WTC11 (cell line): ENCODE results near the gene INPP5A. TPM values are rescaled to one million over a fixed set of nuclear protein-coding genes. Genes with fewer than 3 reads are reported as not detected.
A peak's percentile ranks its signal among the peaks of the same experiment; 100 is the strongest.

Source experiments
- ATAC-seq: fragments of 200-7000 bp; cut with Tn5 transposase; 2 replicates; pipeline ENCODE4 v1.10.0; 2021; ENCODE audit warnings: mild to moderate bottlenecking, moderate library complexity
- CTCF ChIA-PET: fragments of 300-600 bp; sonication (Branson Sonifier 250); formaldehyde crosslinking; loops from one replicate; lab custom pipeline; 2021; ENCODE audit warnings: antibody characterized with exemption; lab: Charles Lee
- POLR2A ChIA-PET: fragments of 350-600 bp; sonication (Branson Sonifier 250); formaldehyde crosslinking; loops from one replicate; lab custom pipeline; 2021; ENCODE audit warnings: antibody characterized with exemption; lab: Charles Lee
- DNase-seq: peaks from one replicate; pipeline ENCODE4 v3.0.0; 2021; ENCODE audit warnings: low spot score
- H3K27ac Mint-ChIP-seq: 2 replicates; pipeline ENCODE4 v1.8.0; 2021; ENCODE audit warnings: mixed read lengths
- H3K27me3 Mint-ChIP-seq: 2 replicates; pipeline ENCODE4 v1.8.0; 2021; ENCODE audit warnings: low read depth, mild to moderate bottlenecking, moderate library complexity, mixed read lengths
- H3K36me3 Mint-ChIP-seq: 2 replicates; pipeline ENCODE4 v1.8.0; 2021; ENCODE audit warnings: mixed read lengths
- H3K4me1 Mint-ChIP-seq: 2 replicates; pipeline ENCODE4 v1.8.0; 2022; ENCODE audit warnings: mixed read lengths
- H3K4me3 Mint-ChIP-seq: 2 replicates; pipeline ENCODE4 v1.8.0; 2021; ENCODE audit warnings: mild to moderate bottlenecking, moderate library complexity, mixed read lengths
- H3K9me3 Mint-ChIP-seq: 2 replicates; pipeline ENCODE4 v1.8.0; 2021; ENCODE audit warnings: mixed read lengths
- CBFB ChIP-seq: sonication (generic); formaldehyde crosslinking; IDR thresholded peaks from 2 replicates; pipeline ENCODE4 v1.8.1; 2022; ENCODE audit warnings: mild to moderate bottlenecking, low read depth, missing genetic modification reagents
- CREM ChIP-seq: sonication (generic); formaldehyde crosslinking; IDR thresholded peaks from 2 replicates; pipeline ENCODE4 v1.8.1; 2022; ENCODE audit warnings: mild to moderate bottlenecking, missing genetic modification reagents, moderate library complexity
- CTCF ChIP-seq: fragments of 200-600 bp; IDR thresholded peaks from 2 replicates; pipeline ENCODE4 v1.8.0; 2022; ENCODE audit warnings: antibody characterized with exemption
- E2F4 ChIP-seq: sonication (generic); formaldehyde crosslinking; IDR thresholded peaks from 2 replicates; pipeline ENCODE4 v1.8.1; 2022; ENCODE audit warnings: low read depth, mild to moderate bottlenecking, moderate library complexity, missing genetic modification reagents, borderline replicate concordance
- ESRRA ChIP-seq: sonication (generic); formaldehyde crosslinking; IDR thresholded peaks from 2 replicates; pipeline ENCODE4 v1.8.1; 2022; ENCODE audit warnings: mild to moderate bottlenecking, missing genetic modification reagents, borderline replicate concordance
- ETV6 ChIP-seq: sonication (generic); formaldehyde crosslinking; IDR thresholded peaks from 2 replicates; pipeline ENCODE4 v1.8.1; 2022; ENCODE audit warnings: mild to moderate bottlenecking, missing genetic modification reagents
- FOXK1 ChIP-seq: sonication (generic); formaldehyde crosslinking; IDR thresholded peaks from 2 replicates; pipeline ENCODE4 v1.8.0; 2022; ENCODE audit warnings: mild to moderate bottlenecking, moderate library complexity, missing genetic modification reagents
- KAT7 ChIP-seq: sonication (generic); formaldehyde crosslinking; IDR thresholded peaks from 2 replicates; pipeline ENCODE4 v1.8.1; 2023; ENCODE audit warnings: missing genetic modification reagents, mild to moderate bottlenecking, borderline replicate concordance
- MYBL2 ChIP-seq: sonication (generic); formaldehyde crosslinking; IDR thresholded peaks from 2 replicates; pipeline ENCODE4 v1.8.1; 2023; ENCODE audit warnings: mild to moderate bottlenecking, moderate library complexity, missing genetic modification reagents
- NFATC4 ChIP-seq: fragments of 250-450 bp; sonication (Bioruptor Pico); IDR thresholded peaks from 2 replicates; pipeline ENCODE4 v1.9.0; 2021; ENCODE audit warnings: mild to moderate bottlenecking
- RELA ChIP-seq: sonication (generic); formaldehyde crosslinking; IDR thresholded peaks from 2 replicates; pipeline ENCODE4 v1.8.1; 2022; ENCODE audit warnings: missing genetic modification reagents, mild to moderate bottlenecking, borderline replicate concordance
- SMAD3 ChIP-seq: sonication (generic); formaldehyde crosslinking; IDR thresholded peaks from 2 replicates; pipeline ENCODE4 v1.8.0; 2022; ENCODE audit warnings: missing genetic modification reagents, mild to moderate bottlenecking, borderline replicate concordance
- TEAD1 ChIP-seq: sonication (generic); formaldehyde crosslinking; IDR thresholded peaks from 2 replicates; pipeline ENCODE4 v1.8.0; 2022; ENCODE audit warnings: mild to moderate bottlenecking, missing genetic modification reagents
- TEAD4 ChIP-seq: sonication (generic); formaldehyde crosslinking; IDR thresholded peaks from 2 replicates; pipeline ENCODE4 v1.8.0; 2022; ENCODE audit warnings: mild to moderate bottlenecking, missing genetic modification reagents
- USF2 ChIP-seq: sonication (generic); formaldehyde crosslinking; IDR thresholded peaks from 2 replicates; pipeline ENCODE4 v1.8.1; 2023; ENCODE audit warnings: mild to moderate bottlenecking, missing genetic modification reagents, moderate library complexity
- ZBTB21 ChIP-seq: sonication (generic); formaldehyde crosslinking; IDR thresholded peaks from 2 replicates; pipeline ENCODE4 v1.8.1; 2023; ENCODE audit warnings: mild to moderate bottlenecking, missing genetic modification reagents, borderline replicate concordance
- ZNF138 ChIP-seq: sonication (generic); formaldehyde crosslinking; conservative IDR thresholded peaks from 2 replicates; pipeline ENCODE4 v1.8.1; 2022; ENCODE audit warnings: mild to moderate bottlenecking, moderate library complexity, missing genetic modification reagents
- ZNF219 ChIP-seq: sonication (generic); formaldehyde crosslinking; IDR thresholded peaks from 2 replicates; pipeline ENCODE4 v1.8.0; 2023; ENCODE audit warnings: missing genetic modification reagents, mild to moderate bottlenecking, borderline replicate concordance
- ZNF263 ChIP-seq: sonication (generic); formaldehyde crosslinking; IDR thresholded peaks from 2 replicates; pipeline ENCODE4 v1.8.1; 2022; ENCODE audit warnings: low read depth, mild to moderate bottlenecking, moderate library complexity, missing genetic modification reagents
- ZNF317 ChIP-seq: sonication (generic); formaldehyde crosslinking; IDR thresholded peaks from 2 replicates; pipeline ENCODE4 v1.8.1; 2023; ENCODE audit warnings: low read depth, mild to moderate bottlenecking, moderate library complexity, missing genetic modification reagents, borderline replicate concordance
- total RNA-seq: library from RNA; stranded (reverse); gene quantifications from 3 replicates; pipeline ENCODE4 v1.2.3, GENCODE V29; 2021

The INPP5A gene
- total RNA-seq, 1 experiment from 2014 or later: 22.1 TPM

DNA sequence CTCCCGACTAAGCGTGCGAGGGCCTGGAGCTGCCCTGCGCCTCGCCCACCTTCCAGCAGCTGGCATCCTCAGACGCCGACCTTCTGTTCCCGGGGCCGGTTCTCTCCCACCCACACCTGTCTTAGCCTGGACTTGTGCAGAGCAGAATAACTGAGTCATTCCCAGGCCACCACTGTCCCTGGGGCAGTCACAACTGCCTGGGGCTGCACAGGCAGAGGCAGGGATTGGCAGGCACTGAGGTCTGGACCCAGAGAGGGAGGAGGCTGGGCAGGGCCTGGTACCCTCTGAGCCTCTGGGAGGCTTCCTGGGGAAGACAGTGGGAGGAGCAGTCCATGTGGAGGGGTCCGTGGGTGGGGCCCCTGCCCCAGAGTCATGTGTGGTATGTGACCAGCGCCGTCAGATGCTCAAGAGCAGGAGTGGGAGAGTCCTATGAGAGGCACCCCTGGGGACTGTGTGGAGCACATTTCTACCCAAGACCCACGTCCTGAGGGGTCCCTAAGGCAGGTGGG, 174.1 kb downstream of the INPP5A start (continued):
- TF ChIP-seq CBFB (no peak), ESRRA (CRISPR knock-in tag) (no peak), TEAD4 (CRISPR knock-in tag) (no peak)

- CTCF ChIA-PET: no interaction called here
- Mint-ChIP-seq H3K4me3 (no peak overlapping the region), H3K9me3 (peaks cover 10% of the 10 kb centered on the region), H3K36me3 (no peaks in the 10 kb centered on the region), H3K27me3 (no peaks in the 10 kb centered on the region)
- POLR2A ChIA-PET: no interaction called here
- DNase-seq: no peak
- TF ChIP-seq E2F4 (CRISPR knock-in tag): no peak
- TF ChIP-seq KAT7 (CRISPR knock-in tag): no peak
- TF ChIP-seq ZBTB21: no peak
- TF ChIP-seq ZNF263 (CRISPR knock-in tag): no peak
- no peak for TF ChIP-seq FOXK1 (CRISPR knock-in tag)
- no peak for TF ChIP-seq ETV6 (CRISPR knock-in tag)
- TF ChIP-seq, all 79 proteins: peak for 0
- ATAC-seq: no peak
- Mint-ChIP-seq H3K27ac (0 out of 2 replicates have a peak overlapping the region, but pooled peaks have one; percentile 37), H3K4me1 (peaks cover 17% of the 10 kb centered on the region)
Observed at GRCh38 chr10:132712291-132712690, 174.7 kb downstream of the INPP5A start.

DNA sequence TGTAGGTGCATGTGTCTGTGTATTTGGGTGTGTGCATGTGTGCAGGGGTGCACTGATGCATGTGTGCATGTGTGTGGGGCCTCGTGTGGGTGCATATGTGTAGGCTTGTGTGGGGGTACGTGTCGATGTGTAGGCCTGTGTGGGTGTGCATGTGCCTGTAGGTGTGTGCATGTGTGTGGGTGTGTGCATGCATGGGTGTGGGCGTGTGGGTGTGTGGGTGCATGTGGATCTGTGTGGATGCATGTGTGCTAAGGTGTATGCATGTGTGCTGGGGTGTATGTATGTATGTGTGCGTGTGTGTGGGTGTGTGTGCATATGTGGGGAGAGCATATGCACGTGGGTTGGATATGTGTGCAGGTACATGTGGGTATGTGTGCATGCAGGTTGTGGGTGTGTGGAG, 175.2 kb downstream of the INPP5A start:
- no peak for DNase-seq
- Mint-ChIP-seq H3K4me1 (peaks cover 17% of the 10 kb centered on the region), H3K36me3 (no peaks in the 10 kb centered on the region), H3K4me3 (no peak overlapping the region), H3K27me3 (no peaks in the 10 kb centered on the region), H3K9me3 (peaks cover 10% of the 10 kb centered on the region), H3K27ac (0 out of 2 replicates have a peak overlapping the region, but pooled peaks have one; percentile 37)
- TF ChIP-seq SMAD3 (CRISPR knock-in tag) (no peak), MYBL2 (CRISPR knock-in tag) (no peak), RELA (no peak), USF2 (no peak), NFATC4 (CRISPR knock-in tag) (no peak), ZNF138 (no peak), ZNF317 (CRISPR knock-in tag) (no peak), ZNF219 (CRISPR knock-in tag) (no peak), CREM (no peak), TEAD1 (CRISPR knock-in tag) (no peak), CTCF (no peak), ESRRA (CRISPR knock-in tag) (no peak)
- no peak for ATAC-seq
- POLR2A ChIA-PET: no interaction called here
- CTCF ChIA-PET: no interaction called here
